Measurements from ENCODE around the gene SSBP3. TPM values are rescaled to one million over a fixed set of nuclear protein-coding genes. Genes with fewer than 3 reads are reported as not detected.

SSBP3 gene
- total RNA-seq, 1 experiment from 2014 or later, result 42.1 TPM

DNA sequence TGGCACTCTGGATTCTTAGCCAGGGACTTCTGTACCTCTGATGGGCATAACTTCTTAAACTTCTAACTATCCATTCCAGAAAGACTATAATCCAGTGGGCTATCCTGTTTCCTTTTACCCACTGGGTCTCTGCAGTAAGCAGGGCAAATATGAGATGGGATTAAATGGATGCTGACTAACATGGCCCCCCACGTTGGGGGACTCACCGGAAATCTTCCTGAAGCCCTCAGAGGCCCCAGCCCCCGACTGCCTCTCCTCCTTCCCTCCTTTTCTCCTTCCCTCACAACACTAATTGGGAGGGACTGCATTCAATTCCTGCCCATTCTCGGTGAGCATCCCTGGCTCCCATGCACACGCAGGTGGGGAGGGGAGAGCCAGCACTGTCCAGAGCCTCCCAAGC lies 70.1 kb downstream of the SSBP3 start:
- Histone ChIP-seq H3K4me1 (0 out of 2 replicates have a peak, but pooled peaks cover 3% of the 10 kb centered on the region), H3K4me3 (ENCODE audit: low read depth, low read length) (no peak overlapping the region), H3K27me3 (replicated peaks; ENCODE audit: control insufficient read depth, insufficient read depth, low read length) (no peaks in the 10 kb centered on the region), H3K9me3 (no peaks in the 10 kb centered on the region), H3K36me3 (ENCODE audit: control insufficient read depth, insufficient read depth, low read length) (no peaks in the 10 kb centered on the region)
- no peaks in the 10 kb centered on the region for H3K9me3 Mint-ChIP-seq (ENCODE audit: unreplicated experiment)
- no TSS peak for BruUV-seq (replicated peaks)
- DNase-seq, result no peak
- H3K4me3 Mint-ChIP-seq (ENCODE audit: unreplicated experiment), result no peak overlapping the region
- H3K36me3 Mint-ChIP-seq (ENCODE audit: insufficient read depth, unreplicated experiment), result no peaks in the 10 kb centered on the region
- H3K4me1 Mint-ChIP-seq (ENCODE audit: low read depth, unreplicated experiment), result peaks cover 17% of the 10 kb centered on the region
- ChIA-PET POLR2A (no interaction called here), CTCF (no interaction called here)
- no peaks in the 10 kb centered on the region for H3K27me3 Mint-ChIP-seq (ENCODE audit: insufficient read depth, unreplicated experiment)
- TF ChIP-seq, protein P1, sequence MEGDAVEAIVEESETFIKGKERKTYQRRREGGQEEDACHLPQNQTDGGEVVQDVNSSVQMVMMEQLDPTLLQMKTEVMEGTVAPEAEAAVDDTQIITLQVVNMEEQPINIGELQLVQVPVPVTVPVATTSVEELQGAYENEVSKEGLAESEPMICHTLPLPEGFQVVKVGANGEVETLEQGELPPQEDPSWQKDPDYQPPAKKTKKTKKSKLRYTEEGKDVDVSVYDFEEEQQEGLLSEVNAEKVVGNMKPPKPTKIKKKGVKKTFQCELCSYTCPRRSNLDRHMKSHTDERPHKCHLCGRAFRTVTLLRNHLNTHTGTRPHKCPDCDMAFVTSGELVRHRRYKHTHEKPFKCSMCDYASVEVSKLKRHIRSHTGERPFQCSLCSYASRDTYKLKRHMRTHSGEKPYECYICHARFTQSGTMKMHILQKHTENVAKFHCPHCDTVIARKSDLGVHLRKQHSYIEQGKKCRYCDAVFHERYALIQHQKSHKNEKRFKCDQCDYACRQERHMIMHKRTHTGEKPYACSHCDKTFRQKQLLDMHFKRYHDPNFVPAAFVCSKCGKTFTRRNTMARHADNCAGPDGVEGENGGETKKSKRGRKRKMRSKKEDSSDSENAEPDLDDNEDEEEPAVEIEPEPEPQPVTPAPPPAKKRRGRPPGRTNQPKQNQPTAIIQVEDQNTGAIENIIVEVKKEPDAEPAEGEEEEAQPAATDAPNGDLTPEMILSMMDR (IDR thresholded peaks at IDR 0.05; ENCODE audit: insufficient read depth in 1 of 2, low read depth in 1 of 2, low read length in 1 of 2, severe bottlenecking in 1 of 2, unreplicated experiment in 1 of 2), result no peak
- intact Hi-C loops (cut with micrococcal nuclease; ENCODE audit: unreplicated experiment), result no loop called here
- H3K27ac Mint-ChIP-seq (ENCODE audit: unreplicated experiment), result no peak overlapping the region

DNA sequence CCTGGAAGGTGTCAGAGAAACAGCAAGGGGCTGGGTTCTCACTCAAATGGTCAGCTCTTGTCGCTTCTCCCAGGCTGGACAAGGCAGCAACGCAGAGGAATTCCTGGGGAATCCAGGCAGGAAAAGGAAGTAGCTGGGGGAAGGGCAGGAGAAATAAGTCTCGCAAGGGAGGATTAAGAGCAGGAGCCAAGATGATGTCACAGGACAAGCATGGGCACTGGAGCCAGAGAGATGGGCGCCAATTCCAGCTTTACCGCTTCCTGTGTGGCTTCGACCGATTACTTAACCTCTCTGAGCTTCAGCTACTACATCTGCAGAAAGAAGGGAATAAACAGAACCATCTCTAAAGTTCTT lies 70.5 kb downstream of the SSBP3 start:
- no peaks in the 10 kb centered on the region for H3K9me3 Mint-ChIP-seq (ENCODE audit: unreplicated experiment)
- Histone ChIP-seq H3K9me3 (no peaks in the 10 kb centered on the region), H3K27me3 (replicated peaks; ENCODE audit: control insufficient read depth, insufficient read depth, low read length) (no peaks in the 10 kb centered on the region), H3K4me3 (ENCODE audit: low read depth, low read length) (no peak overlapping the region), H3K36me3 (ENCODE audit: control insufficient read depth, insufficient read depth, low read length) (no peaks in the 10 kb centered on the region), H3K4me1 (0 out of 2 replicates have a peak, but pooled peaks cover 3% of the 10 kb centered on the region)
- TF ChIP-seq, protein P1 (IDR thresholded peaks at IDR 0.05; ENCODE audit: insufficient read depth in 1 of 2, low read depth in 1 of 2, low read length in 1 of 2, severe bottlenecking in 1 of 2, unreplicated experiment in 1 of 2), result no peak
- intact Hi-C loops (cut with micrococcal nuclease; ENCODE audit: unreplicated experiment), result no loop called here
- ChIA-PET POLR2A (no interaction called here), CTCF (no interaction called here)
- no TSS peak for BruUV-seq (replicated peaks)
- H3K27me3 Mint-ChIP-seq (ENCODE audit: insufficient read depth, unreplicated experiment), result no peaks in the 10 kb centered on the region
- H3K36me3 Mint-ChIP-seq (ENCODE audit: insufficient read depth, unreplicated experiment), result no peaks in the 10 kb centered on the region
- no peak overlapping the region for H3K27ac Mint-ChIP-seq (ENCODE audit: unreplicated experiment)
- no peak overlapping the region for H3K4me3 Mint-ChIP-seq (ENCODE audit: unreplicated experiment)
- peaks cover 13% of the 10 kb centered on the region for H3K4me1 Mint-ChIP-seq (ENCODE audit: low read depth, unreplicated experiment)
- no peak for DNase-seq

DNA sequence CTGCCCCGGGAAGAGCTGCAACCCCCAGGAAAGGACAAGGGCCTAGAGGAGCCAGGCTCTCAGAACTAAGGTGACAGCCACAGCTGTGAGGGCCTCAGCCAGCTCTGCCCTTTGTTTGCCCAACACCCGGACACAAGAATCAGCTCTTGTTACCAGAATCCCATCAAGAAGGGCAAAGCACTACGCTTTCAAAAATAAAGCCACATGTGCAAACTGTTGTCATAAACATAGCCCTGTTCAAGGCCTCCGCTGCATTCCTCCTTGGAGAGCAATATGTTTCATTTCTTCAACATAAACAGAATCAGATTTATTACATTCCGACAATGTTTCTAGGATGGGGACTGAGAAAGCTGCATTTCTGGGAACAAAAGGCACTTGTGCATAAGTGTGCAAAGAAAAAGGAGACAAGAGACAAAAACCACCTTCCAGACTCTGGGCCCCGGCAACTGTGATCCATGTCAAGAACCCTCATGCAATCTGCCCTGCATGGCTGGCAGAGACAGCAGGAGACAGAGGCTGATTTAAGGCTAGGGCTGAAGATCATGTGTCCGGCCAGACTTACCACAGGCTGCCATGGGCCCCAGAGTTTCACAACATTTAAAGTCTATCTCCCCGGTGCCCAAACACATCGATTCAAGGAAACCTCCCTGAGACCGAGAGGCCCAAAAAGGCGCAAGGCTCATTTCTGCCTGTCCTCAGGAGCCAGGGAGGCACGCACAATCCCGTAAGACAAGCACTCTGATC lies 71.0 kb downstream of the SSBP3 start:
- no peaks in the 10 kb centered on the region for H3K36me3 ChIP-seq (ENCODE audit: control insufficient read depth, insufficient read depth, low read length)
- Mint-ChIP-seq H3K9me3 (ENCODE audit: unreplicated experiment) (no peaks in the 10 kb centered on the region), H3K4me3 (ENCODE audit: unreplicated experiment) (no peak overlapping the region), H3K4me1 (ENCODE audit: low read depth, unreplicated experiment) (peaks cover 8% of the 10 kb centered on the region), H3K27me3 (ENCODE audit: insufficient read depth, unreplicated experiment) (no peaks in the 10 kb centered on the region), H3K27ac (ENCODE audit: unreplicated experiment) (no peak overlapping the region), H3K36me3 (ENCODE audit: insufficient read depth, unreplicated experiment) (no peaks in the 10 kb centered on the region)
- TF ChIP-seq, protein P1 (IDR thresholded peaks at IDR 0.05; ENCODE audit: insufficient read depth in 1 of 2, low read depth in 1 of 2, low read length in 1 of 2, severe bottlenecking in 1 of 2, unreplicated experiment in 1 of 2), result no peak
- H3K27me3 ChIP-seq (replicated peaks; ENCODE audit: control insufficient read depth, insufficient read depth, low read length), result no peaks in the 10 kb centered on the region
- H3K4me1 ChIP-seq, result 0 out of 2 replicates have a peak, but pooled peaks cover 3% of the 10 kb centered on the region
- ChIA-PET POLR2A (no interaction called here), CTCF (no interaction called here)
- no TSS peak for BruUV-seq (replicated peaks)
- intact Hi-C loops (cut with micrococcal nuclease; ENCODE audit: unreplicated experiment), result no loop called here
- no peak overlapping the region for H3K4me3 ChIP-seq (ENCODE audit: low read depth, low read length)
- no peak for DNase-seq
- H3K9me3 ChIP-seq, result no peaks in the 10 kb centered on the region
